Stromal cell of bone marrow (primary cell): ENCODE results near the gene RNF14.

Experiments
- DNase-seq: peaks from one replicate; pipeline ENCODE4 v3.0.0-alpha.2; 2012; ENCODE audit warnings: low read depth

The RNF14 gene

DNA sequence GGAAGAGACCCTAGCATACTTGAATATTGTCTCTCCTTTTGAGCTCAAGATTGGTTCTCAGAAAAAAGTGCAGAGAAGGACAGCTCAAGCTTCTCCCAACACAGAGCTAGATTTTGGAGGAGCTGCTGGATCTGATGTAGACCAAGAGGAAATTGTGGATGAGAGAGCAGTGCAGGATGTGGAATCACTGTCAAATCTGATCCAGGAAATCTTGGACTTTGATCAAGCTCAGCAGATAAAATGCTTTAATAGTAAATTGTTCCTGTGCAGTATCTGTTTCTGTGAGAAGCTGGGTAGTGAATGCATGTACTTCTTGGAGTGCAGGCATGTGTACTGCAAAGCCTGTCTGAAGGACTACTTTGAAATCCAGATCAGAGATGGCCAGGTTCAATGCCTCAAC lies 9.5 kb downstream of the RNF14 start:
- DNase-seq: no peak

DNA sequence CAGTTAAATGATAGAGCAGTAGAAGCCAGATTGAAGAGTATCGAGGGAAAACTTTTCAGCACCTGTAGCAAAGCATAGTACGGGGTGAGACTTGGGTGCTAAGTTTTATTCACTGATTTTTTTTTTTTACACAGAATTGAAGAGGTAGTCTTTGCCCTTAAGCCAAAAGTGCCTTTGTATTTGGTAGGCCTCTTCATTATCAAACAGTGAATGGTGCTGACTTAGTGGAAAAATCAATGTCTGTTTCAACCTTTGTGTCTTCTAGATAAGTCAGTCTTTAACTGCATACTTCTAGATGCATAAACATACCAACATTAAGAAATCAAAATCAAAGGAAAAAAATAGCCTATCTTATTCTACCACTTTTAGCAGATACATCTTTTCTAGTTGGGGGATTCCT lies 13.7 kb downstream of the RNF14 start:
- no peak for DNase-seq

DNA sequence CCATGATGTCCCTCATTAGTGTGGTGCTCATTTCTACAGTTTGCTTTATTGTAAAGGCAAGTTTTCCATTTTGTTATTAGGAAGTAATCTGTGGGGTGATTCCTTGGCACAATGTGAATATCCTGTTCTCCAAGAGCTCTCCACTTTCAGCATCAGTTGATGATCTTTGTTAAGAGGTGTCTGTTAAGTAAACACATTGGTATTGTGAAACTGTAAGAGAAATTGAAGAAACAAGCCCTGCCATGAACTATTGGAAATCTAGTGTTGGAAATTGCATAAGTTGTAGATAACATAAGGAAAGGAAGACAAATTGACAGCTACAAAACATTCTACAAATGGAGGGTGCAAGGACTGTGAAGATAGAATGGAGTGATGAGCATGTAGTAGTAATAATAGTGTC lies 17.2 kb downstream of the RNF14 start:
- no peak for DNase-seq

DNA sequence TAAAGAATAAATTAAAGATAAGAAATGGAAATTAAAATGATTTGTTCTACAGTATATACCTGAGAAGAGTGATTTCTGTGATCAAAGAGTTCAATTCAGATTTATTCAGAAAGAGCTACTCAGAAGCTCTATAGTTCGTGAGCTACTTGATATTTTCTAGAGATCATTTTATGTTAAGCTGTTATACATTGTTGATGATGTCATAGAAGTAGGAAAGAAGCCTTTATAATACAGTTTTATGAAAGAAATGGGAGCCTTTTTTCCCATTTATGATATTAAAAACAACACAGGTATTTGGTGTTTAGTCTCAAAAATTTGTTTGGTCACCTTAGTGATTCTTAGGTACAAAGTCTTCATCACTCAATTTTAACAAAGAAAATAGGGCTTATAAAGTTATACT lies 20.8 kb downstream of the RNF14 start:
- no peak for DNase-seq

DNA sequence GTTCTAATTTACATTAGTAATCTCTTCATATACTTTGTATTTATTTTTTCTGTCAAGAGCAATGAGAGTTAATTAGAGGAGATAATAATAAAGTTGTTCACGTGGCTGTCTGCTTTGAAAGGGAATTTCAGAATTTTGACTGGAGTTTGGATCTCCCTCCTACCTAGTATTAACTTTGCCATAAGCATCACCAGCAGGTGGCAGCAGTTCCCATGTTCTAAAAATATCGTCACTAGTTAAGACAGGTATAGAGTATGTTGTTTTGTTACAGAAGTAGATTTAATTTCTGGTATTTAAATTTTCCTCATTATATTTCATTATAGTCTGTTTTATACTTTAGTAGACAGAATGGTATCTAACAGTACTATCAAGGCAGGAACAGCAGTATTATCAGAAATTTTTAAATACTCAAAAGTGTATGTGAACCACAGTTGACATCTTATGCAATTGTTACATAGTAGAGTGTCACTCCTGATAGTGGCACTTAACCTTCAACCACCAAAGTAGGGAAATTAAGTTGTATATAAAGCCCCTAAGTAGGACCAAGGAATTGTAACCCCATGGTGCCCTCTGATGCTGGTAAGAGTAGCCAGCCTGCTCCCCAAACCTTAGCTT lies 23.6 kb downstream of the RNF14 start:
- DNase-seq: peak; percentile 40

DNA sequence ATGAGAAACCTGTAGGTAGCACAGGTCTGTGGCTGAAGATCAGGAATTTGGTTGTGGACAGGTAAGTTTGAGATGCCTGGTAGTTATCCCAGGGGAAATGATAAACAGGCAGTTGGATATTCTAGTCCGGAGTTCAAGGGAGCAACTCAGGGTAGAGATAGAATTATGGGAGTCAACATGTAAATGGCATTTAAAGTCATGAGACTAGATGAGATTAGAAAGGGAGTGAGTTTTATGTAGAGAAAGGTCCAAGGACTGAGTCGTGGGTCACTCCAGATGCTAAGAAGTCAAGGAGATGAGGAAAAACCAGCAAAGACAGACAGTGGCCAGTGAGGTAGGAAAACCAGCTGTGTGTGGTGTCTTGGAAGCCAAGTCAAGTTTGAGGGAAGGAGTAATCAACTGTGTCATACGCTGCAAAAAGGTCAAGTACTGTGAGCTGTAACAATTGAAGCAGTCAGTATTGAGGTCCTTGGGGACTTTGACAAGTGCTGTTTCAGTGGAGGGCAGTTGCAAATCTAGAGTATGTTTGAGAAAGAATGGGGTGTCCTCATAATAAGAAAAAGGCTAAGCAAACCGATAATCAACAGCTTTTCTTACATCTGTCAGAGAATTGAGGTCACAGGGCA lies 25.7 kb downstream of the RNF14 start:
- no peak for DNase-seq

DNA sequence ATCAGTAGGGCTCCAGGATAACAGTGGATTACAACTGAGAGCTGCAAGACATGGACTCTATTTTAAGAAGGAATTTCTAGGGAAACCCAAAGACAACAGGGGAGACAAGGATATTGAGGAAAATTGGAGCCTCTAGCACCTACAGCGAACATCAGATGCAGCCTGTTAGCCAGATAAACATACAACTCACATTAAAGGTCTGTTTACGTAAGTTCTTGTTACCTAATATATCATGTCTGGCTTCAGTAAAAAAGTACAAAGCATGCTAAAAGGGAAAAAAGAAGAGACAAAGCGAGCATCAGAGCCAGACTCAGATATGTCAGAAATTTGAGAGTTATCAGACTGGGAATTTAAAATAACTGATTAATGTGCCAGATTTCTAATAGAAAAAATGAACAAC lies 26.8 kb downstream of the RNF14 start:
- DNase-seq: no peak

DNA sequence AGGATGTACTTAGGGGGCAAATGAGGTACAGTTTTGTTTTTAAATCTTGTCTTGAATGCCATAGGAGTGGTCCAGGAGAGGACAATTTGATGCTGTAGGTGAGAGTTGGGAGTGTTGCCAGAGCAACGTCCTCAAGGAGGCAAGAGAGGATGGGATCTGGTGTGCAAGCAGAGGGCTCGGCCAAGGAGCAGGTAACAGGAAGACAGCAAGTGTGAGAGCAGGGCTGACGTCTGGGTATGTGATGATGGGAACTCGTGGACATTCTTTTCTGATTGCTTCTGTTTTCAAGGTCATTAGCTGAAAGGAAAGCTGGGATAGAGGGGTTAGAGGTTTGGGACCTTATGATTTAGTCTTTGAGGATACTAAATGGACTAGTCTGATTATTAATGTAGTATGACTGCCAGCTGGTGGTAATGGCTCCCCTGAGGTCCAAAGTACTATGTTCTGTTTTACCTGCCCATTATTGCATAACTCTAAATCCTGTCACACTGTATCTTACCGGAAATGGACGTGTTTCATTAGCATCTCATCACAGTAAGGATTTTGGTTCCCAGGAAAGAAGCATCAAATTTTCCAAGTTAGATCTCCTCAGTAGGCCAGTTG lies 28.6 kb downstream of the RNF14 start:
- DNase-seq: no peak

DNA sequence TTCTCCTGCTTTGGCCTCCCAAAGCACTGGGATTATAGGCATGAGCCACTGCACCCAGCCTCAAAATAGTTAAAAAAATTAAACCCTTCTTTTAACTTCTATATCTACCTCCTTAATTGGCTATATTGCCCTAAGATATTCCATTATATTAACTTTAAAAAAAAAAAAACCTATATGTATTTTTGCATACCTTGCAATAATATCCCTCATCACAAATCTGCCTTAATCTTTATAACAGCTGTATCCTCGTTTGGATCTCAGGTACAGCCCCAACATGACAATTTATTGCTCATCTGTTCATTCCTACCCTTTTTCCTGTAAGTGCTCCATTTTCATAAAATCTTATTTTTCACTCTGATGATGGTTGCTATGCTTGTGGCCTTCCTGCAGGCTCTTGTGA lies 31.3 kb downstream of the RNF14 start:
- DNase-seq: no peak

DNA sequence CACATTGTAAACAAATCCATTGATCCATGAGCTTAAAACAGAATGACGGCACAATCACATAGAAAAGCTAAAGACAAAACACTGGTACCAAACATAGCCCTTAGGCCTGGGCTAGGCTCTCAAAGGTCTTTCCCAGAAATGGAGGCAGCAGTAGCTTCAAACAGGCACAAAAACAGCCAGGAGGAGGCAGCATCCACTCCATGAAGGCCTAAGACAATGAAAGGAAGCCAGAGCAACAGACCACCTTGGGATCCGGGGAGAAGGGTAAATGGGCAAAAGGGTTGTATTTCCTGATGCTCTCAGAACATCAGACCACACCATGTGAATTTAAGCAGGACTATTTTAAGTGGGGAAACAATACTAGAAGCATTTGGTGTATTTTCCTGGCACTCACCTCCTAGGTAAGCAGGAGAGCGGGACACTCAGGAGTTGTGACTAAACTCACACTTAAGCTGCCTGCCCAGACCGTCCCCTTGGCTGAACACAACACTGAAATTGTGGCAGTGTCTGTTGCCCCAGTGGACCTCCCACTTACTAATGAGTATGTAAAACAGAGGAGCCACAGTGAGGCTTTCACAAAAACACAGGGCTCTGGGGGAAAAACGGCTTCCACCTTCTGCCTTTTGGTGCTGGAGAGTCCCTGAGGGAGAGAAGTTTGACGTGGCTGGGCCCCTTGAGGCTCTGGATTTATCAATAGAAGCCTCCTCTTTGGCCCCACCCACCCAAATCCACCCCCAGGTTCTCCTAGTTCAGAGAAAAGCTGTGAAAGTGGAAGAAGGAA lies 32.0 kb downstream of the RNF14 start:
- no peak for DNase-seq

DNA sequence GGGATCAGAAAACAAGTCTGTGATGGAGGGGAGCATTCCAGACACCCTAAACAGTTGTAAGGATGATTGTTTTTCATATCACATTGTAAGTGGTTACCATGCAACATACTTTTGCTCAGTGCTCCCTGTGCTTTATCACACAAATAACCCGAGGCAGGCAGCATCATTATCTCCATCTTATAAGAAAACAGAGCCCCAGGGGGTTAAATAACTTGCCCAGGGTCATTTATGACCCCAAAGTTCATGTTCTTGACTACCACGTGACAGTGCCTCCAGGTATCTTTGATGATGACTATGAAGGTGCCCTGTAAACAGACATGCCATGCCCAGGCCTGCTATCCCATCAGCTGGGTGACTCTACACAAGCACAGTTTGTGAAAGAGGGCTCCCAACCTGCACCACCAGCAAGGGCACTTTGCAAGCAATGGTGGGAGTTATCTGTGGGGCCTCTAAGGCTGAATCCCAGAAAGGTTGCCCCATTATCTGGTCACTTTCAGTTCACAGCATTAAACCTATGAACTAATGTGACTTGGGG lies 34.4 kb downstream of the RNF14 start:
- DNase-seq: no peak

DNA sequence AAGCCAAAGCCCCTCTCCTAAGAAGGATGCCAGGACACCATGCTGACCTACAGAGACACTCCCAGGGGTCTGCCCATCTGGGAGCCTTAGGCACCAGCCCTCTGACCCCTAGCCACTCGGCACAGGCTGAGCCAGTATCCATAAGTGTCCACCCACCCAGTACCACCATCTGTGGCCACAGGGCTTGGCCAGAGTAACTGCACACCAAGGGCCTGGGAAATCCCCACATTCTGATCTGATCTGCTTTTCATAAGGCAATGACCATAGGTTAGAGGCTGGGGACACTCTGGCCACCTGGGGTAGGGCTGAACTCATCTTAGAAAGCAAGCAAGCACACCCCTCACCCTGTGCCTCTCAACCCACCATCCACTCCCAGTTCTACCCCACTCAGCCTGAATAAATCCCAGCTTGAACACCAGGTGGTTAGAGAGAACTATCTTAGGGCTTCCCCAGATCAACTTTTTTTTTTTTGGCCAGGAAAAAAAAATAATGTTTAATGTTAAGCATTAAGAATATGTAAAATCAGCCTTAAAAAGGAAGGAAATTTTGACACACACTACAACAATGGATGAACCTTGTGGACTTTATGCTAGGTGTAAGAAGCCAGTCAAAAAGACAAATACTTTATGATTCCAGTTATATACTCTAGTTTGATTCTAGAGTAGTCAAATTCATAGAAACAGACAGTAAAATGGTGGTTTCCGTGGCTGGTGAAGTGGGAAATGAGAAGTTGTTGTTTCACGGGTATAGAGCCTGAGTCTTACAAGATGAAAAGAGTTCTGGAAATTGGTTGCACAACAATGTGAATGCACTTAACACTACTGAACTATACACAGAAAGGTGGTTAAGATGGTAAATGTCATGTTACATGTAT lies 37.7 kb downstream of the RNF14 start:
- no peak for DNase-seq

DNA sequence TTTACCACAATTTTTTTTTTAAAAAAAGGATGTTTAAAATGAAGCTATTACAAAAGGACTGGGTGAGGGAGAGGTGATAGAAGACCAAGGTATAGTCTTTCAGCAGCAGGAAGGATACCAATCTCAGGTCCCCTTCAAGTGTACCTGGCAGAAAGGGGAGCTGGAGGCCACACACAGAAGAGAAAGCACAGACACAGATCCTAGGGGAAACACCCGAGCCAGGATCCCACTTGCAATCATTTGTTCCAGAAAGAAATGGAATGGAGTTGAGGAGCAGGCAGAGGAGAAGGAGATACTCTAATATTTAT lies 38.3 kb downstream of the RNF14 start:
- DNase-seq: no peak

DNA sequence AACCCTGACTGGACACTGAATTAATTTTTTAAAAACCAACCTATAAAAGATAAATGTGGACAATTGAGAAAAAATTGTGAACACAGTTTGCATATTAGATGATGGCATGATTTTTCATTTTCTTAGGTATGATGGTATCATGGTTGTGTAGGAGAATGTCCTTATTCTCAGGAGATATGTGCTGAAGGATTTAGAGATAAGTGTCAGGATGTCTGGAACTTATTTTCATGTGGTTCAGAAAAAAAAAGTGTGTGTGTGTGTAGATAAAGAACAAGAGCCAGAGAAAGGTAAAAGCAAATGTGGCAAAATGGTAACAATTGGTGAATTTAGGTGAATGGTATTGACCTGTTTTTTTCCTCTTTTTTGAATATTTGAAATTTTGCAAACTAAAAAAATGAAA lies 39.9 kb downstream of the RNF14 start:
- no peak for DNase-seq

DNA sequence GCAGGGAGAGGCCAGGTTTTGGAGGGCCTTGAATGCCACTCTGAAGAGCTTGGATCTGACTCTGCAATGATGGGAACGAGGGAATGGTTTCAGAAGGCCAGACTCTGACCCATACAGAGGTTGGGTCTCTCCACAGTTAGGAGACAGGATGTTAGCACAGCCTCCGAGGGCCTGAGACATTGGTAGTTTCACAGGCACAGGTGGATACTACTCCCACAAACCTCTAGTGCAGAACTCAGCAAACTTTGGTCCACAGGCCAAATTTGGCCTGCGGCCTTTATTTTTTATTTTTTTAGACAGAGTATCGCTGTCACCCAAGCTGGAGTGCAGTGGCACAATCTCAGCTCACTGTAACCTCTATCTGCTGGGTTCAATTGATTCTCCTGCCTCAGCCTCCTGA lies 41.0 kb downstream of the RNF14 start:
- no peak for DNase-seq

DNA sequence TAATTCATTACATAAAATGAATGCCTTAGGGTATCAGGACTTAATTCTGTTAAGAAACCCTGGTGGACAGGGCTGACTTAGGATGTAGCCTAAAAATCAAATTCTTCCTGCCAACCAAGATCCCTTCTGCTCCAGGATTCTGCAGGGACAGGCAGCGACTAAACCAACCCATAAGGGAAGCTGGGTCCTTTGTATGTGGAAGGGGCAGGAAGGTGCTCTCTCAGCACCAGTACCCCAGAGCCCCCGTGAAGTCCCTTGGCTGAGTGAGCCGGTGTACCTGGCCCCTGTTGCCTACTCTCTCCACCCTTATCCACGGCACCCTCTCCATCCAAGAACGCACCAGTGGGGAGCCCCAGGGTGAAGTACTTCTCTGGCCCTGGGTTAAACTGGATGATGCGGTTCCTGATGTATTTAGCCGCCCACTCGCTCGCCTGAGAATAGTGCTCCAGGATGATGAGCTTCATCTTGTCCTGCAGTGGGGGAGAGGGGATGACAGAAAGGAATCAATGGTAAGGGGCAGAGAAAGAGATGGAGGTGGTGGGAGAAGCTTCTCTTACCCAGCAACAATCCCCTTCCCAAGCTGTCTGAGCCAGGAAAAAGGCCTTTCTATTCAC lies 42.8 kb downstream of the RNF14 start:
- no peak for DNase-seq

DNA sequence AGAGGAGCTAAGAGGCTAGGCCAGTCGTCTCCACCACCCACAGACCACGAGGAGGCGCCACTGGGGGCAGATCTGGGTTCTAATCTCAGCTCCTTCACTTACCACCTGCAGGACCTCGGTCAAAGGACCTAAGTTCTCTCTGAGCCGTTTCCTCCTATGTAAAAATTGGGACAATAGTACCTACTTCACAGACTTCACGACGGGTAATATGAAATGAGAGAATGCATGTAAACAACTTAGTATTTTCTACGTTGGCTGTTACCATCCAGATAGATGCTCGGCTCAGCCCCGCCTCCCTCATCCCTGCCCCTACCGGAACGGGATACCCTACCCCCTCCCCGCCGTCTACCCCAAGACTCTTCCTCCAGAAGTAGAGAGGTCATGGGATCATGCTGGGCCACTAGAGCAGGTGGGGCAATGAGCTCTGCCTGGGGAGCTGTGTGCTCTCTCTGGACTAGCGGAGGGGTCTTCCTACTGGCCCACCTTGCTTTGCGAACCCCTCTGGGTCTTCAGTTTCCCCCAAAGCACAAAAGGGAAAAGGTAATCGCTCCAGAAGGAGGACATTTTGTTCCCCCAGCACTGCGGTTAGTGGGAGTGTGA lies 43.4 kb downstream of the RNF14 start:
- DNase-seq: no peak

DNA sequence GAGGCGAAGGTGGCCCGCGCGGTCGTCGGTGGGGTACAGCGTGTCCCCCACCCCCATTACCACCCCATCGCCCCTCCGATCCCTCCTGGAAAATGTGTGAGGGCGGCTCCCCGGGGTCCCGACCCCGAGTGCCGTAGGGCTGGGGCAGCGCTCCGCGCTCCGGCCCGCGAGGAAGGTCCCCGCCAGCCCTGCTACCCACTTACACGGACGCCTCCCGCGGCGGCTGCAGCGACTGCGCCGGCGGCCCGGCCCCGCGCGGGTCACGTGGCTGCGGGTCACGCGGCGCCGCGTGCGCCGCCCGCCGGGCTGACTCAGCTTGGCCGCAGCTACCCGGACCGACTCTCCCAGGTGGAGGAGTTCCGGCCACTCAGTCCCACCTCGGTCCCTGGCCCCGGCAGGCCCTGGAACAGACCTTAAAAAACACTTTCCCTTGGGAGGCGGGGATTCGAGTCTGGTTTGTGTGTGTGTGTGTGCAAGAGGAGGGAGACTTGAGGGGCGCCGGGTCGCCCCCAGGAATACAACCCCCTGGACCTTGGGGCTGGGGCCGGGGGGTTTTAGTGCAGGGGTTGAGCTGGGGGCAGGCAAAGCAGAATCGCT lies 44.0 kb downstream of the RNF14 start, which contains the start of gene GNPDA1:
TSS of gene GNPDA1 (minus strand) at position 236 of the 597 bp plus-strand sequence. CDS start 992 bp downstream, outside the sequence.
- peak; percentile 54 for DNase-seq

DNA sequence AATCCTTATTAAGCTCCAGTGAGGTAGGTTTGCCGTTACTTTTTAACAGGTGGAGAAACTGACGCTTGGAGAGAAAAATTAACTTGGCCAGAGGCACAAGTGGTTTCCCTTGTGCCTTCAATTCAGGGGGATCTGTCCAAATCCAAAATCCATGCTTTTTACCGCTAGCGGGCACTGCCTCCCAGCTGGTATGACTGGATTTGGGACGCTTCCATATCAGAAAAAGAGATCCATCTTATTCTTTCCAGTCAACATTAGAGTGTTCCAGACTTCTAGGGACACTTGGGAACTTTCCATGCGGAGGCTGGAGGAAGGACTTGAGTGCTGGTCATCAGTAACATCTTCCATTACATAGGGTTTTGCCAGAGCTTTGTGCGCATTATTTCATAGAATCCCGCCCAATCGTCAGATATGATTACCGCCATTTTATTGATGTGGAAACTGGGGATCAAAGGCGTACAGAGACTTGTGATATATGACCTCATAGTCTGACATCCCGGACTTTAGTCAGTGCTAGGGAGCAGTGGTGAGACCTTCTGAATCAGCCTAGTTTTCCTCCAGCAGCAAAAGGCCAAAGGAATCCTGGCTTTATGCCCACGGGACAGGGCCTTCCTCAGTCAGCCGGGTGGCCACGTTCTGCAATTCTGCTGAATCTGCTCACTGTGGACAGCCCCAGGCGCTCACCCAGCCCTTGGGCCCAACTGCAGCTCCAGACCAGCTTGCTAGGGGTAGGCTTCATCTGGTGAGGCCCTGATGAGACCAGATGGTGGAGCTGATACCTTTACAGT lies 45.0 kb downstream of the RNF14 start:
- peak; percentile 75 for DNase-seq
